Spleen (tissue), 7 donors: ENCODE data around the gene RNH1.

Experiments used
- POLR2A ChIP-seq, 3 donors: fragments of 450-650 bp; IDR thresholded peaks; one replicate each; pipeline ENCODE4 v1.5.1; 2017; ENCODE audit warnings: antibody characterized with exemption in 3 of 3, mild to moderate bottlenecking in 1 of 3
- TF ChIP-seq, protein P1 (sequence below), 11 experiments: fragments of 200-600 bp in 7 of 11; fragments of 450-650 bp in 4 of 11; sonication (generic) in 4 of 11; IDR thresholded peaks in 8 of 11; conservative IDR thresholded peaks in 3 of 11; 1 replicate in 7 of 11; 2 replicates in 4 of 11; pipeline versions ENCODE4 v1.4.0 to v1.8.0; 2016 to 2021; ENCODE audit warnings: antibody characterized with exemption in 11 of 11, inconsistent platforms in 4 of 11, mild to moderate bottlenecking in 1 of 11
- donor health status: DM: no; HTN: no; CAD: no; lungs with moderate emphysema.
- donor health status: DM: no; HTN: no; CAD: no.
- donor health status: DM: no; HTN: no; CAD: no.

DNA sequence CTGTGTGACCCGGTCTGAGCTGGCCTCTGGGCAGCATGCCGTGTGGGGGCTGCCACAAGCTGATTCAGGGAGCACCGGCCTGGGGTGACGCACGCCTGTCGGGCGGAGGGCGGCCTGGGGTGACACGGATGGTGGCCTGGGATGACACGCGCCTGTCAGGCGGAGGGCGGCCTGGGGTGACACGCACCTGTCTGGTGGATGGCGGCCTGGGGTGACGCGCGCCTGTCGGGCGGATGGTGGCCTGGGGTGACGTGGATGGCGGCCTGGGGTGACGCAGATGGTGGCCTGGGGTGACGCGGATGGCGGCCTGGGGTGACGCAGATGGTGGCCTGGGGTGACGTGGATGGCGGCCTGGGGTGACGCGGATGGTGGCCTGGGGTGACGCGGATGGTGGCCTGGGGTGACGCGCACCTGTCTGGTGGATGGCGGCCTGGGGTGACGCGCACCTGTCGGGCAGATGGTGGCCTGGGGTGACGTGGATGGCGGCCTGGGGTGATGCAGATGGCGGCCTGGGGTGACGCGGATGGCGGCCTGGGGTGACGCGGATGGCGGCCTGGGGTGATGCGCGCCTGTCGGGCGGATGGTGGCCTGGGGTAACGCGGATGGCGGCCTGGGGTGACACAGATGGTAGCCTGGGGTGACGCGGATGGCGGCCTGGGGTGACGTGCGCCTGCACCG lies 35.4 kb downstream of the RNH1 start:
- TF ChIP-seq POLR2A (IDR thresholded peaks at IDR 0.05): no peak
- TF ChIP-seq, protein P1, sequence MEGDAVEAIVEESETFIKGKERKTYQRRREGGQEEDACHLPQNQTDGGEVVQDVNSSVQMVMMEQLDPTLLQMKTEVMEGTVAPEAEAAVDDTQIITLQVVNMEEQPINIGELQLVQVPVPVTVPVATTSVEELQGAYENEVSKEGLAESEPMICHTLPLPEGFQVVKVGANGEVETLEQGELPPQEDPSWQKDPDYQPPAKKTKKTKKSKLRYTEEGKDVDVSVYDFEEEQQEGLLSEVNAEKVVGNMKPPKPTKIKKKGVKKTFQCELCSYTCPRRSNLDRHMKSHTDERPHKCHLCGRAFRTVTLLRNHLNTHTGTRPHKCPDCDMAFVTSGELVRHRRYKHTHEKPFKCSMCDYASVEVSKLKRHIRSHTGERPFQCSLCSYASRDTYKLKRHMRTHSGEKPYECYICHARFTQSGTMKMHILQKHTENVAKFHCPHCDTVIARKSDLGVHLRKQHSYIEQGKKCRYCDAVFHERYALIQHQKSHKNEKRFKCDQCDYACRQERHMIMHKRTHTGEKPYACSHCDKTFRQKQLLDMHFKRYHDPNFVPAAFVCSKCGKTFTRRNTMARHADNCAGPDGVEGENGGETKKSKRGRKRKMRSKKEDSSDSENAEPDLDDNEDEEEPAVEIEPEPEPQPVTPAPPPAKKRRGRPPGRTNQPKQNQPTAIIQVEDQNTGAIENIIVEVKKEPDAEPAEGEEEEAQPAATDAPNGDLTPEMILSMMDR (IDR thresholded peaks at IDR 0.05 in 8 of 11, conservative IDR thresholded peaks at IDR 0.05 in 3 of 11): no peak
